ENCODE data around the gene FBXO11.

Gene FBXO11

GRCh38 chr2:47844162-47844561 is 62.1 kb downstream of the FBXO11 start:
- DNase-seq: no peak

GRCh38 chr2:47843407-47843806 is 62.9 kb downstream of the FBXO11 start:
- DNase-seq: no peak

GRCh38 chr2:47842846-47843245 is 63.5 kb downstream of the FBXO11 start:
- no peak for DNase-seq

- no peak for DNase-seq
Measured at GRCh38 chr2:47838686-47839085, 67.6 kb downstream of the FBXO11 start.

GRCh38 chr2:47838249-47838648 is 68.0 kb downstream of the FBXO11 start:
- DNase-seq: no peak

DNA sequence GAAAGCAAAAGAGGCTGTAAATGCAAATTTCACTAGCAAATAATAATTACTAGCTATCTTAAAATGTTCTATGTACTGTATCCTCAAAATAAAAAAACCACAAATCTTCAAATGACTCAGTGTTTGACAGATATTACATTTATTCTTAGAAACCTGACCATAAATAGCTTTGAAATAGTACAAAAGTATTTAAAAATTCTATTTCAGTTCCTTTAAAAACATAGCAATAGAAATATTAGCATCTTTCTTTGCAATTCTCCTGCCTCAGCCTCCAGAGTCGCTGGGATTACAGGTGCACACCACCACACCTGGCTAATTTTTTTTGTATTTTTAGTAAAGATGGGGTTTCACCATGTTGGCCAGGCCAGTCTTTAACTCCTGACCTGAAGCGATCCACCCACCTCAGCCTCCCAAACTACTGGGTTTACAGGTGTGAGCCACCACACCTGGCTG is 72.8 kb downstream of the FBXO11 start:
- DNase-seq: no peak

DNA sequence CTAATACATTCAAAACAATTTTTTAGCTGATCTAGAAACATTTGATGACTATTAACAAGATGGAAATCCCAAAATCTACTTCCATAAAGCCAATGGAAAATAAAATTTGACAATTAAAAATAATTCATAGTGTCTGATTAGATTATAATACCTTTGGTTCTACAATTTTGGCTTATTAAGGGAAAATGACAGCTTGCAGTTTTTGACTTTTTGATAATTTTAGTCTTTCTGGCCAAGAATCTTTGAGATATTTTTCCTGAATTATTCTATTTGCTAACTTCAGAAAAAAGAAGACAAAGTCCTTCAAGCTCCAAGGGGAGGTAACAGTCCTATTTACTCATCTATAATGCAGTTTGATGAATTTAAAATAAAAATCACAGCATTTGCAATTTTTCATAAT is 83.8 kb downstream of the FBXO11 start:
- DNase-seq: no peak

- DNase-seq: no peak
Measured at GRCh38 chr2:47819834-47820233, 86.5 kb downstream of the FBXO11 start.

- no peak for DNase-seq
Measured at GRCh38 chr2:47818777-47819176, 87.5 kb downstream of the FBXO11 start.

DNA sequence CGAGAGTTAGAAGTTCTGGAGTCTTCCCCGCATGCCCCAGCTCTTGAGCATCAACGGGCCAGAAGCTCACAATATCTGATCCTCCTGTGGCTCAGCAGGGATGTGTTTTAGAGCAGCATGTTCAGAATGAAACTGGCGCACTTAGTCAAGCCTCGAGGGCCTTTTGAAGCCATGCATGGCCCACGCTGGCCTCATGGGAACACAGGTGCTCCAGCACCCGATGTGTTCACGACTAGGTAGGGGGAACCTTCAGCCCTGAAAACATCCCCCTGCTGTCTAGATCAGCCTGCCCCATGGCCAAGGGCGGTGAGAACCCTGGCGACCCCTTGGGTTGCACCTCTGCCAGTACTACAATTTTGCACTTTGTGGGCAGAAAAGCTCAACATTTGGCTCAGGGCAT is 90.5 kb downstream of the FBXO11 start:
- no peak for DNase-seq

- DNase-seq: no peak
Measured at GRCh38 chr2:47811668-47812067, 94.6 kb downstream of the FBXO11 start.

DNA sequence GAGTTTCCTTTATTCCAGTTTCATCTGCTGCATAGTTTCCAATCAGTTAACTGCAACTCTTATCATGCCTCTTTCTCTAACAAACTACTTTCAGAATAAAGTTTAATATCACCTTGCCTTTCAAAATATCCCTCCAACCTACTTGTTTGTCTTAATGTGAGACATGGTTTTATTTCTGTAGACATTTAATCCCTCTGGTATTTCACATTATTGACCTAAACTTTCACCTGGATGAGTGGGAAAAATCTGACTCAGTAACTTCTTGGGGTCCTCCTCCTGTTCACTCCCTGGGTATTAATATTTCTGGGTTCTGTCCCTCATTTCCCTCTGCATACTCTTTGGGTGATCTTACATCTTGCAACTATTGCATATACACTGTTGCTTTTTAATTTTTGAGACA is 95.4 kb downstream of the FBXO11 start:
- DNase-seq: no peak

DNA sequence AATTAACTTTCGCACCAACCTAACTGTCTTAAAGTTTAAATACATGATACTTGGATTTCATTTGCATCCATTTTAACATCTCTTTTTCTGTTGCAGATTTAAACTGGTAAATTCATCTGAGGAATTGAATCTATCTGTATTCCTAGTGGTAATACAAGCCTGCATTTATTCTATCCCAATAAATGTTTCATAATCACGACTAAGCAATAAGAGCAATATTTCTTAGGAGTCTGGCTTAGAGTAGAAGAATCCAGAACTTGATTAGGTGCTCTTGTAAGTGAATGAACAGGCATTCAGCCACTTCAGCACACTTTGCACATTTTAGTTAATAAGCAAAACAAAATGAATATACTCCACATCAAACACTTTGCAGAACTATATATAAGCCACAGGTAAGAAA is 96.4 kb downstream of the FBXO11 start:
- DNase-seq: no peak

- no peak for DNase-seq
Measured at GRCh38 chr2:47808614-47809013, 97.7 kb downstream of the FBXO11 start.

DNA sequence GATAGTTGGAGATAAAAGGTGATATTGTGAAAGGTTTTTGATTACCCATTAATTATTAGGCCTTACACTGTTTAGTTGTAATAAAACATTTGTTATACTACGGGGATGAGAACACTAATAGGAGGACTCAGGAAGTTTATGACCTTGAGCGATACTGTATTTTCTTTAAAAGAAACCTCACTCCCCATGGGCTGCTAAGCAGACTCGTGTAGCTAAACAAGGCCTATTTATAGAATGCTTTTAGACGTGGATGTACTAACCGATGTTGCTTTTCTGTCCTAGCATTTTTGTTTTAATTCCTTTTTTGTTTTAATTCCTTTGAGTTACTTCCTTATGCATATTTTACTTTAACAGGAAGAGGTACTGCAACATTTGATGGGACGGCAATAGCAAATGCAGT is 100.4 kb downstream of the FBXO11 start:
- no peak for DNase-seq

- no peak for DNase-seq
Measured at GRCh38 chr2:47803770-47804169, 102.5 kb downstream of the FBXO11 start.

- no peak for DNase-seq
Measured at GRCh38 chr2:47803363-47803762, 102.9 kb downstream of the FBXO11 start.

- no peak for DNase-seq
Measured at GRCh38 chr2:47801118-47801517, 105.2 kb downstream of the FBXO11 start.

DNA sequence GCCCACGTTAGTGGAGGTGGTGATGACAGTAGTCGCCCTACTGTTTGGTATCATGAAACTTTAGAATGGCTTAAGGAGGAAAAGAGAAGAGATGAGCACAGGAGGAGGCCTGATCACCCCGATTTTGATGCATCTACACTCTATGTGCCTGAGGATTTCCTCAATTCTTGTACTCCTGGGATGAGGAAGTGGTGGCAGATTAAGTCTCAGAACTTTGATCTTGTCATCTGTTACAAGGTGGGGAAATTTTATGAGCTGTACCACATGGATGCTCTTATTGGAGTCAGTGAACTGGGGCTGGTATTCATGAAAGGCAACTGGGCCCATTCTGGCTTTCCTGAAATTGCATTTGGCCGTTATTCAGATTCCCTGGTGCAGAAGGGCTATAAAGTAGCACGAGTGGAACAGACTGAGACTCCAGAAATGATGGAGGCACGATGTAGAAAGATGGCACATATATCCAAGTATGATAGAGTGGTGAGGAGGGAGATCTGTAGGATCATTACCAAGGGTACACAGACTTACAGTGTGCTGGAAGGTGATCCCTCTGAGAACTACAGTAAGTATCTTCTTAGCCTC is 107.2 kb downstream of the FBXO11 start:
- DNase-seq: no peak

- no peak for DNase-seq
Measured at GRCh38 chr2:47798631-47799030, 107.7 kb downstream of the FBXO11 start.

DNA sequence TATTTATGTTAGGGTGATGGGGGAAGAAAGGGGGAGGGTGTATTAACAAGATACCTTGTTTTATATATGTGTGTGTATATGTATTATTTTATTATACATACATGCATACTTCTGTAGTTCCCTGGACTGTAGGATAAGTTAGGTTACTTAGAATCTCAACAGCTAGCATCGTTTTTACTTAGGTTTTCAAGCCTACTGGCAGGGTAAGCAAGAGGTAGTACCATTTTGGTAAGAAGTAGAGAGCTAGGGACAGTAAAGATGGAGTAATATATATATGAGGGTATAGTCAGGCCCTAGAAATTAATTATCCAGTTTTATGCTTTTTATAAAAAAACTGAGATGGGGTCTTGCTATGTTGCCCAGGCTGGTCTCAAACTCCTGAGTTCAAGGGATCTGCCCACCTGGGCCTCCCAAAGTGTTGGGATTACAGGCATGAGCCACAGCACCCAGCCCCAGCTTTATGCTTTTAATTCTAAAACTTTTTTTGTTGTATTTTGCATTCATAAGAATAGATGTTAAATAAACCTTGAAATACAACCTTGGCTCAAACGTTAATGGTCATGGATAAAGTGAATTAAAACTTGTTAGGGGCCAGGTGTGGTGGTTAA is 110.1 kb downstream of the FBXO11 start:
- DNase-seq: no peak

- DNase-seq: no peak
Measured at GRCh38 chr2:47785986-47786385, 120.3 kb downstream of the FBXO11 start.

DNA sequence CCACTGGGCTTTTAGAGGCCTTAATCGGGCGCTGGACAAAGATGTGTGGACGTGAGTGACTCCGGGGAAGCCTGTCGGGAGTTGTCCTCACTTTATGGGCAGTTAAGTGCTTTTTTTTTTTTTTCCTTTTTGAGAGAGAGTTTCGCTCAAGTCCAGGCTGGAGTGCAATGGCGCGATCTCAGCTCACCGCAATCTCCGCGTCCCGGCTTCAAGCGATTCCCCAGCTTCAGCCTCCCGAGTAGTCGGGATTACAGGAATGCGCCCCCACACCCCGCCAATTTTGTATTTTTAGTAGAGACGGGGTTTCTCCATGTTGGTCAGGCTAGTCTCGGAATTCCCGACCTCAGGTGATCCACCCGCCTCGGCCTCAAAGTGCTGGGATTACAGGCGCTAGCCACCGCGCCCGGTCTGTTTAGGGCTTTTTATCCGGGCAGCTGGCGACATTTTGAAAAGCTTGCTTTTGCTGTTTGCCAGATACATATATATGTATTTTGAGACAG is 121.9 kb downstream of the FBXO11 start:
- no peak for DNase-seq

DNA sequence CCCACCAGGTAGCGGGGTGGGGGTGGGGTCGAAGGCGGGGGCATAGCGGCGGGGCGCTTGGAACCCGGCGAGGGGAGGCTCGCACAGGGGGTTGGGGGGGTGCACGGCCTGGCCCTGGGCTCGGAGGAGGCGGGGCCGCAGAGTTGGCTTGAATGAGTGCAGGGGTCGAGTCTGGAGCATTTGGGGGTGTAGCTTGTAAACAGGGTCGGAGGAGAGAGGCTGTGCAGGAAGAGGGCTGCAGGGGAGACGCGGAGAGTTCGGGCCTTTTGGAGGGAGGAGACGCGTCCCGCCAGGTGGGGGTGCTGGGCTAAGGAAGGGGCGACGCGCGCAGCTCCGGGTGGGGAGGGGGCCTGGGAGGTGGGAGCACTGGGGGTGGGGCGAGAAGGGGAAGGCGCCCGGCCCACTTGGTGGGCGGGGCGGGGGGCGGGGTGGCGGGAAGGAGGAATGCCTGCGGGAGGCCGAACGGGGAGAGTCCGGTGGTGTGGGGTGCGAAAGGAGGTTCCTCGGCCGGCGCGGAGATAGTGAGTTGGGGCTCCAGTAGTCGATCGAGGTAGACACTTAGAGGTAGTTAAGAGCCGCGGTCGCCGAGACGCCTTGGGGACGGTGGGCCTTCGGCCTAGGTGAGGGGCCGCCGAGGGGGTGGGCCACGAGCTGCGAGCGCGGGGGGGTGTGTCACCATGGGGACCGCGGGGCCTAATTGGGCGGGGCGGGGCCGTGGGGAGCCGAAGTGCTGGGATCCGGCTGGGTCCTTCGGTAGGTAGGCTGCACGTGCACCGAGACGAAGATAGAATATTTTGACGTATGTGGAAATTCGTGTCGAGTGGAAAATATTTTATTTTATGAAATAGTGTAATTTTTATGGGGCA is 122.6 kb downstream of the FBXO11 start:
- DNase-seq: peak; percentile 69
